Adrenal gland (tissue), 5 donors: Measurements from ENCODE around the gene PHF13.

Experiments
- CTCF ChIP-seq, 6 experiments: fragments of 450-650 bp in 4 of 6; fragments of 200-600 bp in 2 of 6; sonication (generic) in 1 of 6; IDR thresholded peaks; 1 replicate in 5 of 6; 2 replicates in 1 of 6; pipeline versions ENCODE4 v1.5.1 to v1.8.0; 2016 to 2021; ENCODE audit warnings: antibody characterized with exemption in 6 of 6, mild to moderate bottlenecking in 2 of 6, moderate library complexity in 1 of 6
- POLR2A ChIP-seq, 2 donors: fragments of 450-650 bp; IDR thresholded peaks; one replicate each; pipeline ENCODE4 v1.6.1; 2017; ENCODE audit warnings: antibody characterized with exemption in 2 of 2, mild to moderate bottlenecking in 2 of 2, moderate library complexity in 1 of 2
- donor health status: DM: no; HTN: no; CAD: no.

- TF ChIP-seq CTCF (IDR thresholded peaks at IDR 0.05) (no peak), POLR2A (IDR thresholded peaks at IDR 0.05) (no peak)
Measured at GRCh38 chr1:6574025-6574620, 39.4 kb upstream of the PHF13 start.
